Measurements from ENCODE around the gene ATXN2. TPM values are rescaled to one million over a fixed set of nuclear protein-coding genes. Genes with fewer than 3 reads are reported as not detected.

The ATXN2 gene
- total and polyA plus RNA-seq, 9 of the 15 experiments (the other 6 are each of a cell fraction or from before 2014, with no cell fraction given), result 16.8 to 67.8 (median 29.3) TPM

GRCh38 chr12:111405149-111405858 lies 193.8 kb downstream of the ATXN2 start (continued):
- TF ChIP-seq ATF3 (IDR thresholded peaks at IDR 0.05), result peak; percentile 98
- peak; percentile 97; the same call in 1 of the 2 replicates for TF ChIP-seq ATF3 (CRISPR knock-in tag; conservative IDR thresholded peaks at IDR 0.05)
- no peak for TF ChIP-seq BCOR (IDR thresholded peaks at IDR 0.05)
- peak; percentile 66; the same call in 1 of the 2 replicates for TF ChIP-seq RBM14 (IDR thresholded peaks at IDR 0.05; ENCODE audit: borderline replicate concordance, insufficient read depth, low read depth, low read length)
- no peak for TF ChIP-seq RHOXF2B (CRISPR knock-in tag; conservative IDR thresholded peaks at IDR 0.05)
- TF ChIP-seq CTBP1 (IDR thresholded peaks at IDR 0.05; ENCODE audit: borderline replicate concordance), result peak; percentile 79
- TF ChIP-seq DACH1 (IDR thresholded peaks at IDR 0.05; ENCODE audit: partially characterized antibody), result no peak
- TF ChIP-seq NCOA1 (IDR thresholded peaks at IDR 0.05; ENCODE audit: low read depth), result peak; percentile 54; the same call in 1 of the 2 replicates
- TF ChIP-seq HEY1 (CRISPR knock-in tag; IDR thresholded peaks at IDR 0.05; ENCODE audit: borderline replicate concordance), result no peak
- TF ChIP-seq PCBP1 (IDR thresholded peaks at IDR 0.05; ENCODE audit: low read depth, low read length, poor library complexity, severe bottlenecking), result peak; percentile 72
- TF ChIP-seq ZNF143 (CRISPR knock-in tag; IDR thresholded peaks at IDR 0.05), result no peak
- no peak for TF ChIP-seq SREBF1 (IDR thresholded peaks at IDR 0.05; ENCODE audit: borderline replicate concordance, low read depth, low read length)
- TF ChIP-seq RBM25 (IDR thresholded peaks at IDR 0.05; ENCODE audit: low read depth, low read length, severe bottlenecking), result no peak
- no peak for TF ChIP-seq SAP30 (IDR thresholded peaks at IDR 0.05; ENCODE audit: borderline replicate concordance, insufficient read depth, low read depth, low read length, poor library complexity, severe bottlenecking)
- no peak for TF ChIP-seq ZNF740 (CRISPR knock-in tag; IDR thresholded peaks at IDR 0.05)
- TF ChIP-seq ZNF740 (tag; IDR thresholded peaks at IDR 0.05), result no peak
- no peak for TF ChIP-seq CBX2 (IDR thresholded peaks at IDR 0.05; ENCODE audit: insufficient read depth, low read length, poor library complexity, severe bottlenecking)
- no peak for TF ChIP-seq GABPB2 (CRISPR knock-in tag; conservative IDR thresholded peaks at IDR 0.05)
- peak; percentile 60; the same call in 1 of the 2 replicates for TF ChIP-seq ZBED1 (IDR thresholded peaks at IDR 0.05)
- no peak for TF ChIP-seq MECOM (CRISPR knock-in tag; IDR thresholded peaks at IDR 0.05)
- no peak for TF ChIP-seq THRA (IDR thresholded peaks at IDR 0.05)
- TF ChIP-seq ATF1 (CRISPR knock-in tag; IDR thresholded peaks at IDR 0.05), result peak; percentile 24; the same call in 1 of the 2 replicates
- peak; percentile 75 for TF ChIP-seq ATF1 (tag; IDR thresholded peaks at IDR 0.05)
- no peak for TF ChIP-seq ZFPM2 (CRISPR knock-in tag; IDR thresholded peaks at IDR 0.05)
- no peak for TF ChIP-seq ZFP1 (CRISPR knock-in tag; IDR thresholded peaks at IDR 0.05)
- no peak for TF ChIP-seq FIP1L1 (IDR thresholded peaks at IDR 0.05; ENCODE audit: low read depth, low read length, poor library complexity, severe bottlenecking)

All from K562 (cell line).